HG03025 (cell line): ENCODE data around the gene MED13L.
"Not testable (repeated sequence)": the region's sequence is repeated elsewhere in the genome, so short reads cannot be mapped to it uniquely, and the experiment has no call there.

Experiments used
- ATAC-seq: cut with Tn5 transposase; IDR thresholded peaks from one replicate; pipeline ENCODE4 v1.9.1; 2021; ENCODE audit warnings: mild to moderate bottlenecking, moderate library complexity; ENCODE audit not compliant: unreplicated experiment, low FRiP score

The MED13L gene

GRCh38 chr12:116137318-116137717 is 140.2 kb downstream of the MED13L start:
- ATAC-seq = no peak

DNA sequence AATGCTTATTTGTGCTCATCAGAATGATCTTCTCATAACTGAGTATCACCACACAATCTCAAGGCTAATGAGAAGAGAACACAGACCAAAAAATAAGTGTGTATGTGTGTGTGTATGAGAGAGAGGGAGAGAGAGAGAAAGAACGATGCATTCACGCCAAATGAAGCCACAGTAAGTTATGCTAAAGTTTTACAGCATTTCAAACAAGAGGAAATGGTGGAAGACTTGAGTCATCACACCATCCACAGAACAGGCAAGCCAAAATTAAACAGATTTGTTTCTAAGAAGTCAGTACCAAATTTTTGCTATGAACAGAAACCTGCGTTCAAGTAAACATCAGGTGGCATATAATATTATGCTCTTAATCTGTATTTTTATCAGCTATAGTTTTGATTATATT is 141.2 kb downstream of the MED13L start:
- no peak for ATAC-seq

GRCh38 chr12:116135209-116135930 is 142.1 kb downstream of the MED13L start:
- ATAC-seq = no peak

DNA sequence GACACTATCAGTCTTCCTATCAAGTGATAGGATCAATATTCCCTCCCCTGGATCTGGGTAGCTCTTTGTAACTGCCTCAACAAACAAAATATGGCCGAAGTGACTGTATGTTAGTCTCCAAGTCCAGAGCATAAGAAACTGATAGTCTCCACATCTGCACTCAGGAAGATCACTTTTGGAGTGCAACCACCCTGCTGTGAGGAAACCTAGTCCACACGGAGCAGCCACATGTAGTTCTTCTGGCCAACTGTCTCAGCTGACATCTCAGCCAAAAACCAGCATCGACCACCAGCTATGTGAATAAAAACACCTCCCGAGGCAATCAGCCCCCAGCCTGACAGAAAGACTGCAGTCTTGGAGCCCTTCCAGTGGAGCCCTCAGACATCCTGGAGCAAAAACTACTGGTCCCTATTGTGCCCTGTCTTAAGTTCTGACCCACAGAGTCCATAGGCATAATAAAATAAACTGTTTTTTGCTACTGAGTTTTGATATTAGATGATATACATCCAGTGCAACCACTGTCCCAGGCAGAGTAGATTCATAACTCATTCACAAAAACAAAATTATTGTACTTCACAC is 143.8 kb downstream of the MED13L start:
- no peak for ATAC-seq

GRCh38 chr12:116133149-116133548 is 144.3 kb downstream of the MED13L start:
- ATAC-seq = no peak

GRCh38 chr12:116131987-116132386 is 145.5 kb downstream of the MED13L start:
- not testable (repeated sequence) for ATAC-seq

DNA sequence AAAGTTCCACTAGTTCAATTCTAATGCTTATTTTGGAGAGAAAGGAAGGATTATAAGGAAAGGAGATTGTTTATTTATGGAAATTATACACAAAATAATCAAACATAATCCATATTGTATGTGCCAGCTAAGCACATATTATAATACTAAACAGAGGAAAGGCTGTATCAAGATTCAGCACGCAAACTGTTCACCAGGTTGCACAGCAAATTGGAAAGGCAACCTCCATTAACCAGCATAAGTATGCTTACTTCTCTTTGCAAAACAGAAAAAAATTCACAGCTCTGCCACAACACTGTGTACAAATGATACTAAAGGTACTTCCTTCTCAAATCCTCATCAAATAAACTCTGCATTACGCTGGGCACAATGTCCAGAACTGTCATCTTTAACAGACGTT is 146.3 kb downstream of the MED13L start:
- no peak for ATAC-seq

DNA sequence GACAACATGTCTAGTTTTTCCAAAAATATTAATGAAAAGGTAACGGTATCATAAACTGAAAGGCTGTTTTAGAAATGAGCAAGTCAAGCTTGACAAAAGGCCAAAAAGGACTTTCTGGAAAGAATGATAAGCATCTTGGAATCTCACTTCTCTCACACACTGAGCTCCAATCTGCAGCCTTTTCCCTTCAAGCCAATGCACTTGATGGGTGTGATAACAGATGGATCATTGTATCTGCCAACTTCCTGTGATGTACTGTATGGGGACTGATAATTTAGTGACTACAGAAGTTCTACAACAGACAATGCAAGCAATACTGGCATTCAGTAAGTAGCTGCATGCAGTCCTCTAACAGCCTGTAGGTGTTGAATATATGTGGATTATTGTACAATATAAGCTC is 147.1 kb downstream of the MED13L start:
- no peak for ATAC-seq

- no peak for ATAC-seq
Observed at GRCh38 chr12:116128779-116129178, 148.7 kb downstream of the MED13L start.

DNA sequence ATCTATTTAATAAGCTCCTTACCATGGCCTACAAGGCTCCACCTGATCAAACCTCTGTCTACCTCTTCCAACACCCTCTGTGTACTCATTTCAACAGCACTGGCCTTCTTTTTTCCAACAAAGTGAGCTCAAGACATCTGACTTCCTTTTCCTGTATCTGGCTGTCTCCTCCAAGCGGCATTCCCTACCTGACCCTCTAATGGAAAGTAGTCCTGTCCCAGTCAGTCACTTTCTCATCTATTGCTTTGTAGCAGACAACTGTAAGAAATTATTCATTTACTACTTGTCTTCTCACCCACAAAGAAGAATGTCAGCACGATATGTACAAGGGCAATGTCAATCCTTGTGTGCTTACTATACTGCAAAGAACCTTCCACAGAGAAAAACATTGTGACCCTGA is 149.6 kb downstream of the MED13L start:
- no peak for ATAC-seq

- ATAC-seq = no peak
Observed at GRCh38 chr12:116126610-116127009, 150.9 kb downstream of the MED13L start.

- ATAC-seq = no peak
Observed at GRCh38 chr12:116125956-116126566, 151.4 kb downstream of the MED13L start.

- no peak for ATAC-seq
Observed at GRCh38 chr12:116125084-116125483, 152.4 kb downstream of the MED13L start.

DNA sequence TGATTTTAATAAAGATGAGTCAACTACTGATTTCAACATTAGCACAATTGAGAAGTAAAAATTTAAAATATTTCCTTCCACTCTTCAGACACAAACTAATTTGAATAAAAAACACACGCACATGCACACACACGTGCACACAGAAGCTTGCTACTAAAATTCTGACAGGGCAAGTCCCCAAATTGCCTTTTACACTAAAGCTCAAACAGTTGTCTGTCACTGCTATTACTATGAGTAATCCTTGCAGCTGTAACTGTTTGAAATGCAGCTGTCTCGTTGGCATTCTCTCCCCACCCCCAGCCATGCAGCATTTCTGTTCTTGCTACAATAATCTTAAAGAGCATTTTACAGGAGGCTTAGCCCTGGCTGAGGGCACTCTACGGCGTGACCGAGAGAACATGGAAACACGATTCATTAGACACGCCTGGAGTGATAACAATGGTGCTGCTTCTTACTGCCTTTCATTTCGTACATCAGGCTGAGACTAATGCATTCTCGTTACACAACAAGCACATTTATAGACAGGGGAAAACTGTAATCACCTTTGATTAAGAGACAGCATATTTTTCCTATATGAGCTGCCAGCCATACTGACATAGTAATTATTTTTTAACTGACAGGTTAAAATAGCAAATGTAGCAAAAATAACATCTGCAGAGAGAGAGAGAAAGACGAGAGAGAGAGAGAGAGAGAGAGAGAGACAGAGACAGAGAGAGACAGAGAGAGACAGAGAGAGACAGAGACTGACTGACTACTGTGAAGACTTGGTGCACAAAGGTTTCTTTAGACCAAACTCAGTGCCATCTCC is 153.8 kb downstream of the MED13L start:
- peak; percentile 88 for ATAC-seq

DNA sequence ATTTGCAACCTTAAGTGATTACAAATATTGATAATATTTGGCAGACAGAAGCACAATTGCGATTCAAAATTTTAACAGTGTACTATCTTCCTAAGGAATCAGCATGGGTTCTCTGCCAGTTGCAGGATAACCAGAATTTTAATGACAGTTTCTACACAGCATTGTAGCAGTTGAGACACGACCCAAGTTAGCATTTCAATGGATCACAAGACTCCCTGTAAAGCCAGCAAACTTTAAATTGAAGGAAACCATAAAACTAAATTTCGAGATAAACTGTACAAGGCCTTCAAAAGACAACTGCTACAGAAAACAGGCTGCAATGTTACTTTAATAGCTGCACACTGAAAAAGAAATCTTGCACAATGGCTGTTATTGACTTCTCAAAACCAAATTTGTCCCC is 154.9 kb downstream of the MED13L start:
- ATAC-seq = no peak

DNA sequence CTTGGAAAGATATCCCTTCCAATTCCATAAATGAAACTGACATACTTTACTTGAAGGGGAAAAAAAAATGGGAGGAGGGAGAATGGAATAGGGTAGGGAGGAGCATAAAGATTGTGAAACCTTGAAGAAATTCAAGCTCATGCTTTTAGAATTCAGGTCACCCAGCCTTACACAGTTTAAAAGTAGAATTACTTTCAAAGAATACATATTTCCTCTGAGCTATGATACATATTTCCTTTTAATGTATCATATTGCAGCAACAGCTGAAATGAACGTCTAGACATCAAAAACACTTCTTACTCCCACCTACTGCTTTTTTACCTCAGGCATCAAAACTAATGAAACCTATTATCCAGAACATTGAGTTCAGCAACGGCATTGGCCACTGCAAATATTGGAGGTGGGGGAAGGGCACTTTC is 156.0 kb downstream of the MED13L start:
- ATAC-seq = no peak

GRCh38 chr12:116116650-116117424 is 160.7 kb downstream of the MED13L start:
- ATAC-seq = no peak

GRCh38 chr12:116113398-116114130 is 163.9 kb downstream of the MED13L start:
- no peak for ATAC-seq

DNA sequence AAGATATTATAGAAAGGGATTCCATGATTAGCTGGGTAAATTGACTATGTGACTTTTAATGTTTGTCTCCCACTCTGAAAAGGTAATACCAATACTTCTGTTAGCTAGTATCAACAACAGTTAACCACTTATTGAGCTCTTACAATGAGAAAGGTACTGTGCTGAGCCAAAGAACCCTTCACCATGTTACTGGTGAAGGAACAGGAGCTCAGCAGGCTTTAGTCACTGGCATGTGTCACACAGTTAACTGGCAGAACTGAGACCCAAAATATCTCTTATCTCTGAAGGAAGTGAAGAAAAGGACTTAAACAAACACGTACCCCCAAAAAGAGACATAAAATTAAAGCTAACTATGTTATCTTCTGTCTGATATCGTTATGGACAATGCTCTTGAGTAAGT is 170.6 kb downstream of the MED13L start:
- ATAC-seq = no peak
